ENCODE measurements around the gene UBE2O. TPM values are rescaled to one million over a fixed set of nuclear protein-coding genes. Genes with fewer than 3 reads are reported as not detected.
A peak's percentile ranks its signal among the peaks of the same experiment; 100 is the strongest.

Gene UBE2O
- 43.8 and 44.0 TPM in 2 replicates for total RNA-seq

DNA sequence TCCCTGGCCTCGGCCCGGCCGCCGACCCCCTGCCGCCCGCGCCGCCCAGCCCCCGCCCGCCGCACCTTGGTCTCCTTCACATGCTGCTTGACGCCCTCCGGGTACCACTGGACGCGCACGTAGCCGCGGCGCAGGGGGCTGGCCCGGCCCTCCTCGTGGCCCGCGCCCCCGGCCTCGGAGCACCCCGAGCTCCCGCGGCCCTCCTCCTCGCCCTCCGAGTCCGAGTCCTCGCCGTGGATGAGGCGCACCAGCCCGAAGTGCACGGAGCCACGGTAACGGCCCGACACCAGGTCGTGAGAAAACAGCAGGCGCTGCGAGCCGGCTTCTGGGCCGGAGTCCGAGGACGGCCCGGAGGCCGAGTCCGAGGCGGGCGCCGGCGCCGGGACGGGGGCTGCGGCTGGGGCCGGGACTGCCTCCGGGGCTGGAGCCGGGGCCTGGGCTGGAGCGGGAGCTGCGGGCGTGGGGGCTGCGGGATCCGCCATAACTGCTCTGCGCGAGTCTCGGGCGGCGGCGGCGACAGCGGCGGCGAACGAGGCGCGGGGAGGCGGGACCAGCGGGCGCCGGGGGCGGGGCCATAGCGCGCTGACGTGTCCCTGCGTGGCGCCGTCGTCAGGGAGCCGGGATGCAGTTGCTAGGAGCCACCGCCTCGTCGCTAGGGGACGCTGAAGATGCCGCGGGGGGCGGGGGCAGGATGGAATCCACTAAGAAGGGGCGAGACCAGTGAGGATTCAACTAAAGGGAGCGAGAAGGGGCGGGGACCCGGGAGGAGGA lies at the start of gene UBE2O:
UBE2O (minus strand) TSS at position 493 of the 771 bp plus-strand sequence; CDS start at position 482, 11 bp downstream.
- Mint-ChIP-seq H3K4me1 (peaks cover 32% of the 10 kb centered on the region), H3K9me3 (no peaks in the 10 kb centered on the region), H3K27ac (peak within 1 kb of the TSS; percentile 62), H3K4me3 (peak within 1 kb of the TSS; percentile 93), H3K27me3 (peaks cover 4% of the 10 kb centered on the region), H3K36me3 (ENCODE audit: low read depth) (peaks cover 6% of the 10 kb centered on the region)
- intact Hi-C loops (cut with micrococcal nuclease) = loop anchor here (2.0 to 5.0 kb wide), 2 partner anchors 44 to 49 kb away; partner anchors contain the start of gene RHBDF2
- DNase-seq = peak; percentile 99

DNA sequence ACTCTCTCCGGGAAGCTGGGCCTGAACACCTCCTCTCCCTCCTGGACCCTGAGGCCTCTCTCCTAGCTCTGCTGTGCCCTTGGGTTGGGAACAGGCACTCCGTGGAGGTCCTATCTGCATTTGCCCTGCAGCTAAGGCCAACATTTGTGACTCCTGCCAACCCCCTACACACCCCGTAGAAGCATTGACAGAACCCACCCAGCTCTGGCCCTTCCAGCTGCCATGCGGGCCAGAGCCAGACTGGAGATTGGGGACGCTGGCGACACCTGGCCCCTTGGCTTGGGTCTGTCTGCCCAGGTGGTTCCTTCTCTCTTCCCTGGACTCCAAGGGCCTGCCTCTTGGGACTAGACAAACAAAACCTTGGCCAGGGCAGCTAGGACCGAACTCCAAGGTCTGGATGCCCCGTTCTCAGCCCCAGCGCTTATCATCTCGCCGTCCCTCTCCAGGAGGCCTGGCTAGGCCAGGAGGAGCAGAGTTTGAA lies 48.9 kb upstream of the UBE2O start:
- peaks cover 49% of the 10 kb centered on the region for H3K4me1 Mint-ChIP-seq
- no peaks in the 10 kb centered on the region for H3K27me3 Mint-ChIP-seq
- peak overlapping the region; percentile 90 for H3K27ac Mint-ChIP-seq
- H3K9me3 Mint-ChIP-seq = no peaks in the 10 kb centered on the region
- intact Hi-C loops (cut with micrococcal nuclease) = loop anchor here (5.0 kb wide), 1 partner anchor 50 kb away; the partner anchor contains the start of gene UBE2O
- H3K4me3 Mint-ChIP-seq = peak overlapping the region; percentile 81
- no peak for DNase-seq
- peaks cover 7% of the 10 kb centered on the region for H3K36me3 Mint-ChIP-seq (ENCODE audit: low read depth)

DNA sequence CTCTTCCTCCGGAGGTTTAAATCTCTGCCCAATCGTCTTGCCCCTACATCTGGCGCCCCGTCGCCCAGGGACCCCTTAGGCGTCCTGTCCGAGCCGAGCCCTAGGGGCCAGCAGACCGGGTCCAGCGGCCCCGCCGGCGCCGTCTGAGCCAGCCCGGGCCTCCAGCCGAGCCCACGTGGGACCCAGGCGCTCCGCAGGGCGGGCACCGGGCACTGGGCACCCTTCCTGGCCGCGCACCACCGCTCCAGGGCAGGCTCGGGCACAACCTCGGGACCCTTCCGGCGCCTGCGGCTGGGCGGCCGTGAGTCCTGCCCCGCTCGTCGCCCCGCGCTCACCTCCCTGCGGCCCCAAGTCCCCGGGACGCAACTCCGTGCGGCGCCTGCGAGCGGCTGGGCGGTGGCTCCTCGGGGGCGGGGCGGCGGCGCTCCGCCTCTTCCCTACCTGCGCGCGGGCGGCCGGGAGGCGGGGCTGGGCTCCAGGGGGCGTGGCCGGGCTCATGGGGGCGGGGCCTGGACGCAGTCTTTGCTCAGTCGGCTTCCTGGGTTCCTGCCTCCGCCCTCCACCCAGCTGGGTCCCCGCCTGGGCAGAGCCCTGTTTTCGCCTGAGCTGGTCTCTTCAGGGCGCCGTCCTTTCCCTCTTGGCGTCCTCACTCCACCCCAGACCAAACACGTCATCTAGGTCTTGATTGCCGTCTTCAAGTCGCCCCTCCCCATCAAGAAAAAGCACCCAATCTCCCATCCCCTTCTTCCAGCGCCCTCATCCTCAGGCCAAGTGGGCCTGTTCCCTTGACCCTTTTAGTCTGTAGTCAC lies 48.3 kb upstream of the UBE2O start, which contains the start of gene RHBDF2:
RHBDF2 (minus strand) TSS at position 406 of the 809 bp plus-strand sequence. CDS start 19,899 bp downstream, outside the sequence.
- intact Hi-C loops (cut with micrococcal nuclease) = loop anchor here (5.0 kb wide), 1 partner anchor 49 kb away; the partner anchor contains the start of gene UBE2O

DNA sequence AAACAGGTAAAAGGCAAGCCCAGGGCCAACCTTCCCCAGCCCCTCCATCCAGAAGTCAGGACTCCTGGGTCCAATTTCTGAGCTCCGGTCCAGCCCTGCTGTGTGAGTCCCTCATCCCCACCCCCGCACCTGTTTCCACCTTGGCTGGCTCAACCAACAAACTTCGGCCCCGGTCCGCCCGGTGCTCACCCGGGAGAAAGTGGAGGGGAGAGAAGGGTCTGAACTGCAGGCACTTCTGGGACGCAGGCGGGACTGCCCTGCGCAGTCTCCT lies 47.7 kb upstream of the UBE2O start:
- H3K27ac Mint-ChIP-seq = peak overlapping the region; percentile 25
- no peaks in the 10 kb centered on the region for H3K27me3 Mint-ChIP-seq
- no peak for DNase-seq
- intact Hi-C loops (cut with micrococcal nuclease) = loop anchor here (5.0 kb wide), 1 partner anchor 48 kb away; the partner anchor contains the start of gene UBE2O
- peak overlapping the region; percentile 81 for H3K4me3 Mint-ChIP-seq
- H3K4me1 Mint-ChIP-seq = peaks cover 50% of the 10 kb centered on the region
- no peaks in the 10 kb centered on the region for H3K9me3 Mint-ChIP-seq
- peaks cover 8% of the 10 kb centered on the region for H3K36me3 Mint-ChIP-seq (ENCODE audit: low read depth)

More for the DNA sequence above, 48.3 kb upstream of the UBE2O start, which contains the start of gene RHBDF2:
- Mint-ChIP-seq H3K36me3 (ENCODE audit: low read depth) (peaks cover 8% of the 10 kb centered on the region), H3K27me3 (no peaks in the 10 kb centered on the region), H3K4me1 (peaks cover 47% of the 10 kb centered on the region), H3K4me3 (peak within 1 kb of the TSS; percentile 81), H3K27ac (peak within 1 kb of the TSS; percentile 90), H3K9me3 (no peaks in the 10 kb centered on the region)
- DNase-seq = peak; percentile 99

DNA sequence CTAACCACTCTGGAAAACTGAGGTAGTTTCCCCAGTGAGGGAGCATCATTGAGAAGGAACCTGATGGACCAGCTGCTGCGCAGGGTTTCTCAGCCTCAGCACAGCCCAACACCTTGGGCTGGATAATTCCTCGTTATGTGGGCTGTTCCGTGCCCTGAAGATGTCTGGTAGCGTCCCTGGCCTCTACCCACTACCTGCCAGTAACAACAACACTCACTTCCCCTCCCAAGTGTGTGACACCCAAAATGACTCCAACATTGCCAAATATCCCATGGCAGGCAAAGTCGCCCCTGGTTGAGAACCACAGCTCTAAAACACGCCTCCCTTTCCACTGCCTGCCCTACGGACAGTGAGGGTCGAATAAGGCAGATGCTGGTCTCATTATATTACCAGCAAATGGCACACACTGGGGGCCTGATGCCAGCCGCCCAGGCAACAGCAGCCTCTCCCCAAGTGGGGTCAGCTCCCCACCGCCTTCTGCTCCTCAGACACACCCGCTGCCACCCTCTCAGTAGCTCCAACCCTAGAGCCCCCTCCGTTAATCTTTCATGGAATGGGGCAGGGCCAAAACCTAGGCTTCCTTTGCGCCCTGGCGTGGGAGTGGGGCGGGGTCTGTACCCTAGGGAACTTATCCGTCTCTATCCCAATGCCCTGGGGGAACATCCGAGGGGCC lies 47.3 kb upstream of the UBE2O start:
- peaks cover 8% of the 10 kb centered on the region for H3K36me3 Mint-ChIP-seq (ENCODE audit: low read depth)
- H3K9me3 Mint-ChIP-seq = no peaks in the 10 kb centered on the region
- peaks cover 50% of the 10 kb centered on the region for H3K4me1 Mint-ChIP-seq
- H3K27ac Mint-ChIP-seq = peak overlapping the region; percentile 25
- intact Hi-C loops (cut with micrococcal nuclease) = loop anchor here (5.0 kb wide), 1 partner anchor 48 kb away; the partner anchor contains the start of gene UBE2O
- H3K27me3 Mint-ChIP-seq = no peaks in the 10 kb centered on the region
- DNase-seq = peak; percentile 63
- peak overlapping the region; percentile 81 for H3K4me3 Mint-ChIP-seq

DNA sequence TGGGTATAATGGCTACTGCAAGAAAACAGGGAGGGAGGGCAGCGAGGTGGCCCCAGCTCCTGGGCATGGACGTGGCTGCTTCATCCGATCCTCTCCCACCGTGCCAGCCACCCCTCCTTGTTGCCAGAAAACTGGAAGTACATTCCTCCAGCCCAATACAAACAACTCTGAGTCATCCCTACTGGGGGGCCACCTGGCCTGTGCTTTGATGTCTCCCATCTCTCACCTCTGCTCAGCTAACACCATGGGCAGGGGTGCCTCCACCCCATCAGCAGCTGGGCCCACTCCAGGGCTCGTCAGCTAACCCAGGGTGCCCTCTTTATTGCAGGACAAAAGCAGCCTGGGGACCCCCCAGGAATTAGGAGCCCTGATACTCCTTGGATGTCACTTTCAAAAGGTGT lies 46.3 kb upstream of the UBE2O start:
- DNase-seq = no peak
- H3K27ac Mint-ChIP-seq = peak overlapping the region; percentile 72

DNA sequence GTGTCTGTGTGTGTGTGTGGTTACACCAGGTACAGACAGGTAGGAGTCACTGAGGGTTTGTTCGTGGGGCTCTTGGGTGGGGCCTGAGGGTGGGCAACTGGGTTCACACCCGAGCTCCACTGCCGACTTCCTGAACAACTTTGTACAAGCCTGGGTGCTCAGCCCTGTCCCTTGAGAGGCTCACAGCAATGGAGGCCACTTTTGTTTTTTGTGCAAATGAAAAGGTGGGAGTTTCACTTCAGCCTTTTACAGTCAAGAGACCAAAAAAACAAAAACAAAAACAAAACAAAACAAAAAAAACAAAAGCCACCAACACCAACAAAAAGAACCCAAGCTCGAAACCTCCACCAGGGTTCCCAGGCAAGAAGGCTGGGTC lies 45.9 kb upstream of the UBE2O start:
- H3K36me3 Mint-ChIP-seq (ENCODE audit: low read depth) = peaks cover 8% of the 10 kb centered on the region
- H3K4me1 Mint-ChIP-seq = peaks cover 50% of the 10 kb centered on the region
- intact Hi-C loops (cut with micrococcal nuclease) = no loop called here
- no peaks in the 10 kb centered on the region for H3K27me3 Mint-ChIP-seq
- H3K27ac Mint-ChIP-seq = peak overlapping the region; percentile 32
- no peak for DNase-seq
- H3K9me3 Mint-ChIP-seq = no peaks in the 10 kb centered on the region
- H3K4me3 Mint-ChIP-seq = peak overlapping the region; percentile 81

More for the DNA sequence above, 46.3 kb upstream of the UBE2O start:
- H3K36me3 Mint-ChIP-seq (ENCODE audit: low read depth) = peaks cover 8% of the 10 kb centered on the region
- H3K9me3 Mint-ChIP-seq = no peaks in the 10 kb centered on the region
- H3K4me1 Mint-ChIP-seq = peaks cover 50% of the 10 kb centered on the region
- no peaks in the 10 kb centered on the region for H3K27me3 Mint-ChIP-seq
- H3K4me3 Mint-ChIP-seq = peak overlapping the region; percentile 81
- intact Hi-C loops (cut with micrococcal nuclease) = no loop called here

DNA sequence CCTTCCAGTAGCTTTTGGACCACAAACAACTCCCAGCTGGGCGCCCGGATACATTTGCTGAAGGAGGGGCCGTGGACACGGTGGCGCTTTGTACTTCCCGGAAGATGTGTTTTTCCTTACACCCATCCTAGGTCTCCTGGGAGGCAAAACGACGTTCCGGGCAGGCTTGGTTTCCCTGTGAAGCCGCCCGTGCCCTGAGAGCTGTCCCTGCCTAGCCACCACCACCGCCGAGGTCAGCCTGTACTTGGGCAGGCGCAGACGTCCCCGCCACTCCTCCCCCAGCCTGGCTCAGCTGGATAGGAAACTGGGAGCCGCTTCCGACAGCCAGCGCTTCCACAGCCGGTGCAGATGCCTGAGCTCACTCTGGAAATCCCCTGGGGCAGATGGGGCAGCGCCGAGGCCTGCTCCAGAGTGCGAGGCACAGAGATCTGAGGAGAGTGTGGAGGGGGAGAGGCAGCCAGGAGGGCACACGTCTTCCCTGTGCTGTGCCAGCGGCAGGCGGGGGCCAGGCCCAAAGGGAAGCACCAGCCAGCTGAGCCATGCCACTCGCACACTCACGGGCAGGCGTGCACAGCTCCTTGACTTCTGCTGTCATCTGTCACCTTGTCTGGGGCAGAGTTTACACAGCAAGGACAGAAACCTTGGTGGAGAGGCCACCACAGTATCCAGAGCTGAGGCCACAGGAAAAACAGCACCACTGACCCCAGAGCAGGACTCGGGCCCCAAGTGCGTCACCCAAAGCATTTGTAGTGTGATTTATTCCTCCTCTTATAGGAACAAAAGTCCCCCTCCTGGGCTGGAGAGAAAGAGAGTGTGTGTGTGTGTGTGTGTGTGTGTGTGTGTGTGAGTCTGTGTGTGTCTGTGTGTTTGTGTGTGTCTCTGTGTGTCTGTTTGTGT lies 45.3 kb upstream of the UBE2O start:
- Mint-ChIP-seq H3K27ac (peak overlapping the region; percentile 32), H3K27me3 (no peaks in the 10 kb centered on the region), H3K4me3 (peak overlapping the region; percentile 34), H3K4me1 (peaks cover 56% of the 10 kb centered on the region), H3K36me3 (ENCODE audit: low read depth) (peaks cover 9% of the 10 kb centered on the region), H3K9me3 (no peaks in the 10 kb centered on the region)
- DNase-seq = no peak
- intact Hi-C loops (cut with micrococcal nuclease) = no loop called here

DNA sequence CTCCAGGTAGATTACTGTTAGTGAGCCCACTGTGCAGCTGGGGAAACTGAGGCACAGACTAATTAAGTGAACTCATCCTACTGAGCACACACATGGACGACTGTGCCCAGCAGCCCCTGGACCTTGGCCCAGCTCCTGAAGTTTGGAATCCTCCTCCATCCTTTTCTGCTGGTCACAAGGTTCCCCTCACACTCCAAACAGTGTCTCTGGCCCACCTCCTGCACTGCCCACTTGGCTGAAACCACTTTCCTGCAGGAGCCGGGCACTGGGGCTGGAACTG lies 44.7 kb upstream of the UBE2O start:
- Mint-ChIP-seq H3K27me3 (no peaks in the 10 kb centered on the region), H3K27ac (no peak overlapping the region), H3K36me3 (ENCODE audit: low read depth) (peaks cover 11% of the 10 kb centered on the region), H3K4me1 (peaks cover 62% of the 10 kb centered on the region), H3K9me3 (no peaks in the 10 kb centered on the region), H3K4me3 (no peak overlapping the region)
- no peak for DNase-seq
- intact Hi-C loops (cut with micrococcal nuclease) = no loop called here

DNA sequence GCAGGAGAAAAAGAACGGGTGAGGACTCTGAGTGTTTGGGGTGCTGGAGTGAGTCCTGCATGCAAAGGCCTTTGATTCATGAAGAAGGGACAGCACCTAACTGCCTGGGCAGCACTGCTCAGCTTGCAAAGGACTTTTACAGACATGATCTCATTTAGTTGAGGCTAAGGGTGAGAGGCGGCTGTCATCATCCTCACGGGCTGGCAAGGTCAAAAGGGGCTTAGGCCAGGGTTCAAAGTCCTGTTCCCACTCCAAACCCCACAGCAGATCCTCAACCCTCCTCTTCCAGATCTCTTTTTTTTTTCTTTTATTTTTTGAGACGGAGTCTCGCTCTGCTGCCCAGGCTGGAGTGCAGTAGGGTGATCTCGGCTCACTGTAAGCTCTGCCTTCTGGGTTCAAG lies 43.5 kb upstream of the UBE2O start:
- intact Hi-C loops (cut with micrococcal nuclease) = no loop called here
- peaks cover 61% of the 10 kb centered on the region for H3K4me1 Mint-ChIP-seq
- DNase-seq = no peak

DNA sequence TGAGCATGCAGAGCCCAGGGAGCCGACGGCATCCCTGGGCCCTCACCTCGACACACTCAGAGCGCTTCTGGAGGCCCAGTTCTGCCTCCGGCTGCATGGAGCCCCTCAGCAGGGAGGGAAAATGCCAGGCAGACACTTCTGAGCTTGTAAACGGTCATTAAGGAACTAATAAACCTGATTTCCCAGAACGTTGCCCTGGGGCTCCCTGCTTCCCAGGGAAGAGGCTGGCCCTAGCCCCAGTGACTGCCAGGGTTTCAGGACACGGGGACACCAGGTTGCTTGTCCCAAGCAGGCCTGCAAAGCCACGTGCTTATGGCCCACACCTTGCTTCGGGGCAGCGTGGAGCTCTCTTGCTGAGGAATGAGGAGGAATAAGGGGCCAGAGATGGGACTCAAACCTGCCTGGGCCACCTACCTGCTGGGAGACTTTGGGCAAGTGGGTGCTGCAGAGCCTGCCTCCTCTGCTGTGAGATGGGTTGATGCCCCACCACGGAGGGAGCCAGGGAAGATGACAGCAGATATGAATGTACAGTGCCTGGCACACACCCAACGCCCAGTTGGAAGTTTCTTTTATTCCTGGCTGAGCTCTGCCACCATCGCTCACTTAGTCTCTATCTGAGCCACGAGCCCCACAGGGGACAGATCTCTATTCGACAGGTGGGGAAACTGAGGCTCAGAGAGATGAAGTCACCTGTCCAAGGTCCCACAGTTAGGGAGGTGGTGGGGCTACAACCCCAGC lies 42.9 kb upstream of the UBE2O start:
- peaks cover 61% of the 10 kb centered on the region for H3K4me1 Mint-ChIP-seq
- intact Hi-C loops (cut with micrococcal nuclease) = no loop called here
- H3K9me3 Mint-ChIP-seq = no peaks in the 10 kb centered on the region

More for the DNA sequence above, 43.5 kb upstream of the UBE2O start:
- H3K4me3 Mint-ChIP-seq = no peak overlapping the region
- no peak overlapping the region for H3K27ac Mint-ChIP-seq
- H3K36me3 Mint-ChIP-seq (ENCODE audit: low read depth) = peaks cover 11% of the 10 kb centered on the region
- no peaks in the 10 kb centered on the region for H3K27me3 Mint-ChIP-seq
- no peaks in the 10 kb centered on the region for H3K9me3 Mint-ChIP-seq

DNA sequence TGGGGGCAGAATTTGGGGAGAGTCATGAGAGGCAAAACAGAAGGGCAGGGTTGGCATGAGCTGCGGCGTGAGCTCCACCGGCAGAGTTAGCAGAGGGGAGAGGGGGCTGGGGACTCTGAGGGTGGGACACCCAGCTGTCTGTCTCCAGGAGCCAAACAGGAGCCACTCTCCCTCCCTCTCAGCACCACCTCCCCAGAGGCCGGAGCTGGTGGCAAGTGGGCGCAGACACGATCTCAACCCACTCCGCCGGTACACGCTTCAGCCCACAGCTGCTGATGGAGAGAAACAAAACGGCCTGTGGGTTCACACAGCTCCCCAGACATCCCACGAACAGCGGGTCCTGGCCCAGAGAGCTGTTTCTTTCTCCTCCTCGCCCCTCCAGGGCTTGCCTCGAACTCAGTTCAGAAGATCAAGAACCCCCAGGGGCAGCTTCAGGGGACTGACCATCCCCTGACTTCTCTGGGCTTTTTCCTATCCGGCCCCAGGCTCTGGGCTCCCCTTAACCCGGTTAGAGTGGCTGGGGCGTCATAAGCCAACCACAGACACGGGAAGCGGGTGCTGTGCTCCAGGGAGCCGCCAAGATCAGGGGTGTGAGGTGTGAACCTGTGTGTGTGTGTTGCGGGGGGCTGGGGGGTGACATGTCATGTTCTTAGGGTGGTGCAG lies 40.7 kb upstream of the UBE2O start:
- H3K36me3 Mint-ChIP-seq (ENCODE audit: low read depth) = peaks cover 10% of the 10 kb centered on the region
- peak overlapping the region; percentile 93 for H3K4me3 Mint-ChIP-seq
- intact Hi-C loops (cut with micrococcal nuclease) = loop anchor here (1.0 kb wide), 1 partner anchor 22 kb away; no protein-coding TSS in a partner anchor
- no peaks in the 10 kb centered on the region for H3K9me3 Mint-ChIP-seq
- no peaks in the 10 kb centered on the region for H3K27me3 Mint-ChIP-seq
- DNase-seq = peak; percentile 75
- H3K4me1 Mint-ChIP-seq = peaks cover 56% of the 10 kb centered on the region
- peak overlapping the region; percentile 99 for H3K27ac Mint-ChIP-seq

More for the DNA sequence above, 42.9 kb upstream of the UBE2O start:
- H3K4me3 Mint-ChIP-seq = no peak overlapping the region
- H3K27me3 Mint-ChIP-seq = no peaks in the 10 kb centered on the region
- H3K27ac Mint-ChIP-seq = peak overlapping the region; percentile 58
- H3K36me3 Mint-ChIP-seq (ENCODE audit: low read depth) = peaks cover 11% of the 10 kb centered on the region
- no peak for DNase-seq

Data from activated CD4-positive, alpha-beta T cell treated with anti-CD3 and anti-CD28 coated beads, Interleukin-2, amount 10 ng/mL, durations not matched to agents 24 days and 14 days (primary cell).